GM12865 (cell line): ENCODE results near the gene DSP.

ENCODE experiments used
- DNase-seq: peaks from one replicate; pipeline ENCODE4 v3.0.0; 2010; ENCODE audit warnings: low read depth
- H3K4me3 ChIP-seq: 2 replicates; pipeline ENCODE4 v1.5.1; 2011; ENCODE audit warnings: mild to moderate bottlenecking, low read depth, low read length, control low read depth
- CTCF ChIP-seq: IDR thresholded peaks from 2 replicates; pipeline ENCODE4 v1.5.1; 2011; ENCODE audit warnings: low read length, control low read depth, low read depth, inconsistent platforms; ENCODE audit not compliant: insufficient read depth; ENCODE audit errors: missing control alignments

The DSP gene

GRCh38 chr6:7546383-7546782 lies 4.9 kb downstream of the DSP start:
- no peak for TF ChIP-seq CTCF
- no peak overlapping the region for H3K4me3 ChIP-seq
- DNase-seq: no peak

GRCh38 chr6:7546896-7547295 lies 5.4 kb downstream of the DSP start:
- TF ChIP-seq CTCF: no peak
- DNase-seq: no peak
- no peak overlapping the region for H3K4me3 ChIP-seq

GRCh38 chr6:7547315-7547714 lies 5.8 kb downstream of the DSP start:
- no peak for TF ChIP-seq CTCF
- no peak for DNase-seq

GRCh38 chr6:7550433-7550801 lies 8.9 kb downstream of the DSP start:
- no peak for DNase-seq
- no peak for TF ChIP-seq CTCF
- no peak overlapping the region for H3K4me3 ChIP-seq

More at GRCh38 chr6:7547315-7547714, 5.8 kb downstream of the DSP start:
- H3K4me3 ChIP-seq: no peak overlapping the region

GRCh38 chr6:7554533-7555275 lies 13.2 kb downstream of the DSP start:
- no peak for DNase-seq
- H3K4me3 ChIP-seq: no peak overlapping the region
- no peak for TF ChIP-seq CTCF

- no peak overlapping the region for H3K4me3 ChIP-seq
- no peak for TF ChIP-seq CTCF
- DNase-seq: no peak
These were observed 14.2 kb downstream of the DSP start for GRCh38 chr6:7555671-7556070.

- no peak for TF ChIP-seq CTCF
- H3K4me3 ChIP-seq: no peak overlapping the region
- DNase-seq: no peak
These were observed 15.1 kb downstream of the DSP start for GRCh38 chr6:7556394-7557106.
